ENCODE results near the gene KIAA0753. TPM values are rescaled to one million over a fixed set of nuclear protein-coding genes. Genes with fewer than 3 reads are reported as not detected.

The KIAA0753 gene
- total RNA-seq, 4 donors from 2014 or later: 33.9 to 58.8 (median 40.2) TPM

- peak overlapping the region in 1 of 4 donors; percentile 31 for H3K27ac ChIP-seq
- peaks cover 0 to 13% (median 0%) of the 10 kb centered on the region in 3 donors for H3K4me1 ChIP-seq
- H3K4me3 ChIP-seq: no peak overlapping the region
- 60 to 77% methylated on average over 4 to 9 of the region's 15 CpGs for WGBS, 2 donors (ENCODE audit: low coverage in 1 of 2)
- TF ChIP-seq, protein P1, sequence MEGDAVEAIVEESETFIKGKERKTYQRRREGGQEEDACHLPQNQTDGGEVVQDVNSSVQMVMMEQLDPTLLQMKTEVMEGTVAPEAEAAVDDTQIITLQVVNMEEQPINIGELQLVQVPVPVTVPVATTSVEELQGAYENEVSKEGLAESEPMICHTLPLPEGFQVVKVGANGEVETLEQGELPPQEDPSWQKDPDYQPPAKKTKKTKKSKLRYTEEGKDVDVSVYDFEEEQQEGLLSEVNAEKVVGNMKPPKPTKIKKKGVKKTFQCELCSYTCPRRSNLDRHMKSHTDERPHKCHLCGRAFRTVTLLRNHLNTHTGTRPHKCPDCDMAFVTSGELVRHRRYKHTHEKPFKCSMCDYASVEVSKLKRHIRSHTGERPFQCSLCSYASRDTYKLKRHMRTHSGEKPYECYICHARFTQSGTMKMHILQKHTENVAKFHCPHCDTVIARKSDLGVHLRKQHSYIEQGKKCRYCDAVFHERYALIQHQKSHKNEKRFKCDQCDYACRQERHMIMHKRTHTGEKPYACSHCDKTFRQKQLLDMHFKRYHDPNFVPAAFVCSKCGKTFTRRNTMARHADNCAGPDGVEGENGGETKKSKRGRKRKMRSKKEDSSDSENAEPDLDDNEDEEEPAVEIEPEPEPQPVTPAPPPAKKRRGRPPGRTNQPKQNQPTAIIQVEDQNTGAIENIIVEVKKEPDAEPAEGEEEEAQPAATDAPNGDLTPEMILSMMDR (IDR thresholded peaks at IDR 0.05): no peak
- TF ChIP-seq EP300 (IDR thresholded peaks at IDR 0.05): no peak
- no peak for TF ChIP-seq POLR2AphosphoS5 (IDR thresholded peaks at IDR 0.05)
- TF ChIP-seq POLR2A (IDR thresholded peaks at IDR 0.05): no peak
- no peaks in the 10 kb centered on the region for H3K27me3 ChIP-seq
- no peak for ATAC-seq
- no peaks in the 10 kb centered on the region for H3K9me3 ChIP-seq
- no peaks in the 10 kb centered on the region for H3K36me3 ChIP-seq
Observed at GRCh38 chr17:6567528-6568183, 72.9 kb downstream of the KIAA0753 start.

DNA sequence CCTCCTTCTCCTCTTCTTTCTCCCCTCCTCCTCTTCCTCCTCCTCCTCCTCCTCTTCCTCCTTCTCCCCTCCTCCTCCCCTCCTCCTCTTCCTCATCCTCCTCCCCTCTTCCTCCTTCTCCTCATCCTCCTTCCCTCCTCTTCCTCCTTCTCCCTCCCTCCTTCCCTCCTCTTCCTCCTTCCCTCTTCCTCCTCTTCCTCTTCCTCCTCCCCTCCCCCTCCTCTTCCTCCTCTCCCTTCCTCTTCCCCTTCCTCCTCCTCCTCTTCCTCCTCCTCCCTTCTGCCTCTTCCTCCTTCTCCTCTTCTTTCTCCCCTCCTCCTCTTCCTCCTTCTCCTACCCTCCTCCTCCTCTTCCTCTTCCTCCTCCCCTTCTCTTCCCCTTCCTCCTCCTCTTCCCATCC lies 79.1 kb downstream of the KIAA0753 start:
- H3K9me3 ChIP-seq: no peaks in the 10 kb centered on the region
- no peak overlapping the region for H3K27ac ChIP-seq
- H3K4me1 ChIP-seq: peaks cover 0 to 20% (median 0%) of the 10 kb centered on the region in 3 donors
- ATAC-seq: no peak
- H3K27me3 ChIP-seq: no peaks in the 10 kb centered on the region
- TF ChIP-seq POLR2A (IDR thresholded peaks at IDR 0.05): no peak
- no peak for TF ChIP-seq EP300 (IDR thresholded peaks at IDR 0.05)
- TF ChIP-seq, protein P1 (IDR thresholded peaks at IDR 0.05): no peak
- TF ChIP-seq POLR2AphosphoS5 (IDR thresholded peaks at IDR 0.05): no peak
- no peak overlapping the region for H3K4me3 ChIP-seq
- H3K36me3 ChIP-seq: no peaks in the 10 kb centered on the region

DNA sequence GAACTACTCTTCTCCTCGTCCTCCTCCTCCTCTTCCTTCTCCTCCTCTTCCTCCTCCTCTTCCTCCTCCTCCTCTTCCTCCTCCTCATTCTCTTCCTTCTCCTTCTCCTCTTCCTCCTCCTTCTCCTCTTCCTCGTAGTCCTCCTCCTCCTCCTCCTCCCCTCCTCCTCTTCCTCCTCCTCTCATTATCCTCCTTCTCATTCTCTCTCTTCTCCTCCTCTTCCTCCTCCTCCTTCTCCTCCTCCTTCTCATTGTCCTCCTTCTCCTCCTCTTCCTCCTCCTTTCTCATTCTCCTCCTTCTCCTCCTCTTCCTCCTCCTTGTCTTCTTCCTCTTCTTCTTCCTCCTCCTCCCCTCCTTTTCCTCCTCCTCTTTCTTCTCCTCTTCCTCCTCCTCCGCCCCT lies 80.0 kb downstream of the KIAA0753 start:
- WGBS, 2 donors (ENCODE audit: low coverage in 1 of 2): 83 to 89% methylated on average over 3 of the region's 3 CpGs
- Histone ChIP-seq H3K36me3 (no peaks in the 10 kb centered on the region), H3K4me1 (peaks cover 0 to 27% (median 6%) of the 10 kb centered on the region in 3 donors), H3K27ac (no peak overlapping the region), H3K9me3 (no peaks in the 10 kb centered on the region), H3K27me3 (peaks cover 6% of the 10 kb centered on the region), H3K4me3 (no peak overlapping the region)
- no peak for ATAC-seq
- TF ChIP-seq EP300 (IDR thresholded peaks at IDR 0.05) (no peak), POLR2AphosphoS5 (IDR thresholded peaks at IDR 0.05) (no peak), POLR2A (IDR thresholded peaks at IDR 0.05) (no peak)
- TF ChIP-seq, protein P1 (IDR thresholded peaks at IDR 0.05): no peak

DNA sequence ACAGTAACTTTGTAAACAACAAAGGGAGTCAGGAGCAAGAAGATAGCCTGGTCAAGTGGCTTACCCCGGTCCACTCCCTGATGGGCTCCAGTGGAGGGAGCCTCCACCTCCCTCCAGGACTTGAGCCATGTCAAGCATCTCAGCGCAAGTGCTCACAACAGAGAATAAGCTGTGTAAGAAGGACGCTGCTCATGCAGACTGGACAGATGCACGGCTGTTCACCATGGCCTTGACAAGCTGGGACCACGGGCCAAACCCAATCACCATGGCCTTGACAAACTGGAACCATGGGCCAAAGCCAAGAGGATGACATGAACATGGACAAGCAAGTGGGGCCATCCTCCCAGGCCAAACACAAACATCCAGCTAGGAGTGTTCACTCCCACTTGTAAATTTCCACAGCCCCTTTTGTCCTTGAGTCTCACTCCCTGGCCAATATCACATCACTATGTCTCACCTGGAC lies 80.7 kb downstream of the KIAA0753 start:
- Histone ChIP-seq H3K27ac (no peak overlapping the region), H3K27me3 (peaks cover 8% of the 10 kb centered on the region), H3K4me1 (peaks cover 0 to 35% (median 11%) of the 10 kb centered on the region in 3 donors), H3K4me3 (no peak overlapping the region), H3K36me3 (no peaks in the 10 kb centered on the region), H3K9me3 (no peaks in the 10 kb centered on the region)
- ATAC-seq: no peak
- 100% methylated on average over 1 of the region's 5 CpGs; no CpG with 5 or more reads in 1 of the 2 donors for WGBS, 2 donors (ENCODE audit: low coverage in 1 of 2)
- no peak for TF ChIP-seq POLR2A (IDR thresholded peaks at IDR 0.05)
- TF ChIP-seq, protein P1 (IDR thresholded peaks at IDR 0.05): no peak
- no peak for TF ChIP-seq EP300 (IDR thresholded peaks at IDR 0.05)
- TF ChIP-seq POLR2AphosphoS5 (IDR thresholded peaks at IDR 0.05): no peak

Data from gastroesophageal sphincter (tissue), 4 donors.